NB4 (cell line): ENCODE data around the gene EXOC7.

Experiments used
- CTCF ChIP-seq: IDR thresholded peaks from one replicate; pipeline ENCODE4 v1.5.1; 2012; ENCODE audit warnings: low read depth, low read length
- POLR2A ChIP-seq: IDR thresholded peaks from 2 replicates; pipeline ENCODE4 v1.6.1; 2011; ENCODE audit warnings: mild to moderate bottlenecking; ENCODE audit not compliant: insufficient read length; ENCODE audit errors: extremely low read depth

- TF ChIP-seq POLR2A (no peak), CTCF (no peak)
Measured at GRCh38 chr17:76034428-76035350, 68.9 kb downstream of the EXOC7 start.
